ENCODE measurements around the gene PTPRD. TPM values are rescaled to one million over a fixed set of nuclear protein-coding genes. Genes with fewer than 3 reads are reported as not detected.

Gene PTPRD
- total and polyA plus RNA-seq, 2 experiments from 2014 or later: 11.5 to 58.0 TPM

DNA sequence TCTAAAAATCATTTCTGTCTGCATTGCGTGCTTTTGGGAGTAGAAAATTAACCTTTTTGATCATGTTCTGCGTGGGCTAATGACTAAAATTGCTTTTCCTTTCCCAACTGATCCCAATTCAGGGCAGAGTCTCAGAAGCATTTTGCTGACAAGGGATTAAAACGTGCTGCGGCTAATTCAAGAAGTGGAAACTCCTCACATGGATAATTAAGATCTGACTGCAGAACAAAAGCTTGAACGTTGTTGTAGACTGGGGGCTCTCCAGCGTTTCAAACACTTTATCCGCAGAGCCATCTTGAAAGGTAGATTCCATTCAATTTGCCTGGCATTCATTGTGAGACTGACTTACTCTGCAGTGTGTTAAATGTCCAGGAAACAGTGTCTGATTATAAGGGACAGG is 2327.9 kb downstream of the PTPRD start (continued):
- TF ChIP-seq, protein P1, sequence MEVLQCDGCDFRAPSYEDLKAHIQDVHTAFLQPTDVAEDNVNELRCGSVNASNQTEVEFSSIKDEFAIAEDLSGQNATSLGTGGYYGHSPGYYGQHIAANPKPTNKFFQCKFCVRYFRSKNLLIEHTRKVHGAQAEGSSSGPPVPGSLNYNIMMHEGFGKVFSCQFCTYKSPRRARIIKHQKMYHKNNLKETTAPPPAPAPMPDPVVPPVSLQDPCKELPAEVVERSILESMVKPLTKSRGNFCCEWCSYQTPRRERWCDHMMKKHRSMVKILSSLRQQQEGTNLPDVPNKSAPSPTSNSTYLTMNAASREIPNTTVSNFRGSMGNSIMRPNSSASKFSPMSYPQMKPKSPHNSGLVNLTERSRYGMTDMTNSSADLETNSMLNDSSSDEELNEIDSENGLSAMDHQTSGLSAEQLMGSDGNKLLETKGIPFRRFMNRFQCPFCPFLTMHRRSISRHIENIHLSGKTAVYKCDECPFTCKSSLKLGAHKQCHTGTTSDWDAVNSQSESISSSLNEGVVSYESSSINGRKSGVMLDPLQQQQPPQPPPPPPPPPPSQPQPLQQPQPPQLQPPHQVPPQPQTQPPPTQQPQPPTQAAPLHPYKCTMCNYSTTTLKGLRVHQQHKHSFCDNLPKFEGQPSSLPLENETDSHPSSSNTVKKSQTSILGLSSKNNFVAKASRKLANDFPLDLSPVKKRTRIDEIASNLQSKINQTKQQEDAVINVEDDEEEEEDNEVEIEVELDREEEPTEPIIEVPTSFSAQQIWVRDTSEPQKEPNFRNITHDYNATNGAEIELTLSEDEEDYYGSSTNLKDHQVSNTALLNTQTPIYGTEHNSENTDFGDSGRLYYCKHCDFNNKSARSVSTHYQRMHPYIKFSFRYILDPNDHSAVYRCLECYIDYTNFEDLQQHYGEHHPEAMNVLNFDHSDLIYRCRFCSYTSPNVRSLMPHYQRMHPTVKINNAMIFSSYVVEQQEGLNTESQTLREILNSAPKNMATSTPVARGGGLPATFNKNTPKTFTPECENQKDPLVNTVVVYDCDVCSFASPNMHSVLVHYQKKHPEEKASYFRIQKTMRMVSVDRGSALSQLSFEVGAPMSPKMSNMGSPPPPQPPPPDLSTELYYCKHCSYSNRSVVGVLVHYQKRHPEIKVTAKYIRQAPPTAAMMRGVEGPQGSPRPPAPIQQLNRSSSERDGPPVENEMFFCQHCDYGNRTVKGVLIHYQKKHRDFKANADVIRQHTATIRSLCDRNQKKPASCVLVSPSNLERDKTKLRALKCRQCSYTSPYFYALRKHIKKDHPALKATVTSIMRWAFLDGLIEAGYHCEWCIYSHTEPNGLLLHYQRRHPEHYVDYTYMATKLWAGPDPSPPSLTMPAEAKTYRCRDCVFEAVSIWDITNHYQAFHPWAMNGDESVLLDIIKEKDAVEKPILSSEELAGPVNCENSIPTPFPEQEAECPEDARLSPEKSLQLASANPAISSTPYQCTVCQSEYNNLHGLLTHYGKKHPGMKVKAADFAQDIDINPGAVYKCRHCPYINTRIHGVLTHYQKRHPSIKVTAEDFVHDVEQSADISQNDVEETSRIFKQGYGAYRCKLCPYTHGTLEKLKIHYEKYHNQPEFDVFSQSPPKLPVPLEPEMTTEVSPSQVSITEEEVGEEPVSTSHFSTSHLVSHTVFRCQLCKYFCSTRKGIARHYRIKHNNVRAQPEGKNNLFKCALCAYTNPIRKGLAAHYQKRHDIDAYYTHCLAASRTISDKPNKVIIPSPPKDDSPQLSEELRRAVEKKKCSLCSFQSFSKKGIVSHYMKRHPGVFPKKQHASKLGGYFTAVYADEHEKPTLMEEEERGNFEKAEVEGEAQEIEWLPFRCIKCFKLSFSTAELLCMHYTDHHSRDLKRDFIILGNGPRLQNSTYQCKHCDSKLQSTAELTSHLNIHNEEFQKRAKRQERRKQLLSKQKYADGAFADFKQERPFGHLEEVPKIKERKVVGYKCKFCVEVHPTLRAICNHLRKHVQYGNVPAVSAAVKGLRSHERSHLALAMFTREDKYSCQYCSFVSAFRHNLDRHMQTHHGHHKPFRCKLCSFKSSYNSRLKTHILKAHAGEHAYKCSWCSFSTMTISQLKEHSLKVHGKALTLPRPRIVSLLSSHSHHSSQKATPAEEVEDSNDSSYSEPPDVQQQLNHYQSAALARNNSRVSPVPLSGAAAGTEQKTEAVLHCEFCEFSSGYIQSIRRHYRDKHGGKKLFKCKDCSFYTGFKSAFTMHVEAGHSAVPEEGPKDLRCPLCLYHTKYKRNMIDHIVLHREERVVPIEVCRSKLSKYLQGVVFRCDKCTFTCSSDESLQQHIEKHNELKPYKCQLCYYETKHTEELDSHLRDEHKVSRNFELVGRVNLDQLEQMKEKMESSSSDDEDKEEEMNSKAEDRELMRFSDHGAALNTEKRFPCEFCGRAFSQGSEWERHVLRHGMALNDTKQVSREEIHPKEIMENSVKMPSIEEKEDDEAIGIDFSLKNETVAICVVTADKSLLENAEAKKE (CRISPR knock-in tag; IDR thresholded peaks at IDR 0.05): no peak
- no peak for TF ChIP-seq POLR2AphosphoS5 (IDR thresholded peaks at IDR 0.05; ENCODE audit: low read depth)
- TF ChIP-seq STAT1 (IDR thresholded peaks at IDR 0.05; ENCODE audit: unreplicated experiment): no peak
- no peak for TF ChIP-seq NANOG (IDR thresholded peaks at IDR 0.05; ENCODE audit: borderline replicate concordance)

DNA sequence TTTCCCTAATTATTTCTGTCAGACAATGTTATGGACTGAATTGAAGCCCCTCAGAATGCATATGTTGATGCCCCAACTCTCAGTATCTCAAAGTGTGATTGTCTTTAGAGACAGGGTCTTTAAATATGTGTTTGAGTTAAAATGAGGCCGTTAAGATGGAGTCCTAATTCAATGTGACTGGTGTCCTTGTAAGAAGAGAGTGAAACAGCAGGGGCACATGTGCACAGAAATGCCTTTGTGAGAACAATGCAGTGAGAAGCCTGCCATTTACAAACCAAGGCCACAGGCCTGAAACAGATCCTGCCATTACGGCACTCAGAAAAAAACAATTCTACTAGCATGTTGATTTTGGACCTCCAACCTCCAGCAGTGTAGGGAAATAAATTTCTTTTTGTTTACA is 2330.3 kb downstream of the PTPRD start:
- no peak overlapping the region for H3K4me3 ChIP-seq
- no peak overlapping the region for H3K27ac ChIP-seq (ENCODE audit: low read depth)
- Mint-ChIP-seq H3K27ac (no peak overlapping the region), H3K4me1 (peaks cover 3% of the 10 kb centered on the region; the same call in 1 of the 3 replicates), H3K4me3 (no peak overlapping the region), H3K9me3 (no peaks in the 10 kb centered on the region; the same call in 2 of the 3 replicates), H3K36me3 (ENCODE audit: low read depth) (no peaks in the 10 kb centered on the region), H3K27me3 (ENCODE audit: insufficient read depth, low read depth, poor library complexity) (no peaks in the 10 kb centered on the region)
- DNase-seq (ENCODE audit: low spot score): no peak
- H3K9me2 ChIP-seq (ENCODE audit: insufficient read depth): peaks cover 6% of the 10 kb centered on the region; the same call in 1 of the 2 replicates
- no peaks in the 10 kb centered on the region for H3K79me2 ChIP-seq (replicated peaks; ENCODE audit: insufficient read depth)
- H3K4me1 ChIP-seq (ENCODE audit: insufficient read depth): no peaks in the 10 kb centered on the region
- no peak overlapping the region for H2AFZ ChIP-seq
- no peaks in the 10 kb centered on the region for H3F3A ChIP-seq (replicated peaks; ENCODE audit: low read depth)
- no peaks in the 10 kb centered on the region for H4K20me1 ChIP-seq (replicated peaks; ENCODE audit: insufficient read depth)
- no peaks in the 10 kb centered on the region for H3K27me3 ChIP-seq (ENCODE audit: insufficient read depth)
- no peak overlapping the region for H3K4me2 ChIP-seq
- no peaks in the 10 kb centered on the region for H3K36me3 ChIP-seq (ENCODE audit: insufficient read depth)
- no peak for ATAC-seq
- TF ChIP-seq JUNB (IDR thresholded peaks at IDR 0.05; ENCODE audit: unreplicated experiment): no peak
- no peak for TF ChIP-seq ZNF114 (CRISPR knock-in tag; IDR thresholded peaks at IDR 0.05)
- TF ChIP-seq, protein P2, sequence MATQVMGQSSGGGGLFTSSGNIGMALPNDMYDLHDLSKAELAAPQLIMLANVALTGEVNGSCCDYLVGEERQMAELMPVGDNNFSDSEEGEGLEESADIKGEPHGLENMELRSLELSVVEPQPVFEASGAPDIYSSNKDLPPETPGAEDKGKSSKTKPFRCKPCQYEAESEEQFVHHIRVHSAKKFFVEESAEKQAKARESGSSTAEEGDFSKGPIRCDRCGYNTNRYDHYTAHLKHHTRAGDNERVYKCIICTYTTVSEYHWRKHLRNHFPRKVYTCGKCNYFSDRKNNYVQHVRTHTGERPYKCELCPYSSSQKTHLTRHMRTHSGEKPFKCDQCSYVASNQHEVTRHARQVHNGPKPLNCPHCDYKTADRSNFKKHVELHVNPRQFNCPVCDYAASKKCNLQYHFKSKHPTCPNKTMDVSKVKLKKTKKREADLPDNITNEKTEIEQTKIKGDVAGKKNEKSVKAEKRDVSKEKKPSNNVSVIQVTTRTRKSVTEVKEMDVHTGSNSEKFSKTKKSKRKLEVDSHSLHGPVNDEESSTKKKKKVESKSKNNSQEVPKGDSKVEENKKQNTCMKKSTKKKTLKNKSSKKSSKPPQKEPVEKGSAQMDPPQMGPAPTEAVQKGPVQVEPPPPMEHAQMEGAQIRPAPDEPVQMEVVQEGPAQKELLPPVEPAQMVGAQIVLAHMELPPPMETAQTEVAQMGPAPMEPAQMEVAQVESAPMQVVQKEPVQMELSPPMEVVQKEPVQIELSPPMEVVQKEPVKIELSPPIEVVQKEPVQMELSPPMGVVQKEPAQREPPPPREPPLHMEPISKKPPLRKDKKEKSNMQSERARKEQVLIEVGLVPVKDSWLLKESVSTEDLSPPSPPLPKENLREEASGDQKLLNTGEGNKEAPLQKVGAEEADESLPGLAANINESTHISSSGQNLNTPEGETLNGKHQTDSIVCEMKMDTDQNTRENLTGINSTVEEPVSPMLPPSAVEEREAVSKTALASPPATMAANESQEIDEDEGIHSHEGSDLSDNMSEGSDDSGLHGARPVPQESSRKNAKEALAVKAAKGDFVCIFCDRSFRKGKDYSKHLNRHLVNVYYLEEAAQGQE (IDR thresholded peaks at IDR 0.05; ENCODE audit: unreplicated experiment): no peak
- TF ChIP-seq, protein P3, sequence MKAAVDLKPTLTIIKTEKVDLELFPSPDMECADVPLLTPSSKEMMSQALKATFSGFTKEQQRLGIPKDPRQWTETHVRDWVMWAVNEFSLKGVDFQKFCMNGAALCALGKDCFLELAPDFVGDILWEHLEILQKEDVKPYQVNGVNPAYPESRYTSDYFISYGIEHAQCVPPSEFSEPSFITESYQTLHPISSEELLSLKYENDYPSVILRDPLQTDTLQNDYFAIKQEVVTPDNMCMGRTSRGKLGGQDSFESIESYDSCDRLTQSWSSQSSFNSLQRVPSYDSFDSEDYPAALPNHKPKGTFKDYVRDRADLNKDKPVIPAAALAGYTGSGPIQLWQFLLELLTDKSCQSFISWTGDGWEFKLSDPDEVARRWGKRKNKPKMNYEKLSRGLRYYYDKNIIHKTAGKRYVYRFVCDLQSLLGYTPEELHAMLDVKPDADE (IDR thresholded peaks at IDR 0.05): no peak
- TF ChIP-seq STAT1 (IDR thresholded peaks at IDR 0.05; ENCODE audit: unreplicated experiment): no peak
